HEK293 (cell line): ENCODE measurements around the gene PNKD.

Source experiments
- CTCF ChIP-seq: fragments of 450-650 bp; formaldehyde crosslinking; IDR thresholded peaks from 2 replicates; pipeline ENCODE4 v1.5.1; 2016; ENCODE audit warnings: missing biosample characterization, missing genetic modification characterization
- ZNF416 ChIP-seq: fragments of 450-650 bp; formaldehyde crosslinking; IDR thresholded peaks from 2 replicates; pipeline ENCODE4 v1.5.1; 2016; ENCODE audit warnings: missing biosample characterization, missing genetic modification characterization
- ZNF530 ChIP-seq: fragments of 450-650 bp; formaldehyde crosslinking; IDR thresholded peaks from 2 replicates; pipeline ENCODE4 v1.5.1; 2016; ENCODE audit warnings: low read depth, missing biosample characterization, missing genetic modification characterization
- ZSCAN5A ChIP-seq: fragments of 450-650 bp; formaldehyde crosslinking; IDR thresholded peaks from 2 replicates; pipeline ENCODE4 v1.5.1; 2016; ENCODE audit warnings: missing biosample characterization, missing genetic modification characterization

- no peak for TF ChIP-seq ZNF416 (tag by site-specific recombination)
- no peak for TF ChIP-seq CTCF (tag by site-specific recombination)
- no peak for TF ChIP-seq ZSCAN5A
- TF ChIP-seq ZNF530 (tag by site-specific recombination) = no peak
Measured at GRCh38 chr2:218284106-218284811, 13.9 kb downstream of the PNKD start.
